OCI-LY3 (cell line): ENCODE data around the gene ECM2.

Experiments used
- CTCF ChIP-seq: fragments of 200-600, 300-600 bp; sonication (generic); IDR thresholded peaks from 2 replicates; pipeline ENCODE4 v1.5.1; 2014; ENCODE audit warnings: antibody characterized with exemption, low read length, low read depth
- EZH2phosphoT487 ChIP-seq: fragments of 200-600 bp; shearing (Covaris generic); IDR thresholded peaks from 2 replicates; pipeline ENCODE4 v1.6.1; 2018; ENCODE audit warnings: antibody characterized with exemption, mixed run types, low read depth

DNA sequence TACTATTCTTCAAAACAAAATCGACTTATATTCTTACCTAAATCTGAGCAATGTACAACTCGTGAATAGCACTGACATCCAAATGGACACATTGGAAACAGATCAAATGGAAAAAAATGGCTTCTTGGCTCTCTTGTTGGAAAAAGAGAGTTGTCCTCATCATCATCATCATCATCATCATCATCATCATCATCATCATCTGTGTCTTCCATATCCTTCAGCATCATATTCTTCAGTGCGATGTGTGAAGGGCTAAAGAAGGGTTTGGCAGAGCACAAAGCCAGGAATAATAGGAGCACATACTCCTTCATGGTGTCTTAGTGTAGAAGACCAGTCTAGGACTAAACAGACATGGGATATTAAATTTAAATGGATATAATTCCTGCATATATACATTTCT is 61.2 kb downstream of the ECM2 start:
- TF ChIP-seq CTCF (no peak), EZH2phosphoT487 (no peak)
